ENCODE measurements around the gene SCAANT1.

- TF ChIP-seq EP300 (IDR thresholded peaks at IDR 0.05), result peak; percentile 45 to 84
- peak in 3 of 5 experiments; percentile 20 to 52 (median 46) for TF ChIP-seq CTCF (IDR thresholded peaks at IDR 0.05)
- peak; percentile 33 to 67 for TF ChIP-seq POLR2A (IDR thresholded peaks at IDR 0.05)
These were observed at the start of gene SCAANT1 for GRCh38 chr3:63911873-63912767.
